ENCODE results near the gene EYS.
"Not testable (repeated sequence)": the region's sequence is repeated elsewhere in the genome, so short reads cannot be mapped to it uniquely, and the experiment has no call there.

Gene EYS

GRCh38 chr6:65449926-65450325, 257.1 kb downstream of the EYS start:
- no peak for DNase-seq

DNA sequence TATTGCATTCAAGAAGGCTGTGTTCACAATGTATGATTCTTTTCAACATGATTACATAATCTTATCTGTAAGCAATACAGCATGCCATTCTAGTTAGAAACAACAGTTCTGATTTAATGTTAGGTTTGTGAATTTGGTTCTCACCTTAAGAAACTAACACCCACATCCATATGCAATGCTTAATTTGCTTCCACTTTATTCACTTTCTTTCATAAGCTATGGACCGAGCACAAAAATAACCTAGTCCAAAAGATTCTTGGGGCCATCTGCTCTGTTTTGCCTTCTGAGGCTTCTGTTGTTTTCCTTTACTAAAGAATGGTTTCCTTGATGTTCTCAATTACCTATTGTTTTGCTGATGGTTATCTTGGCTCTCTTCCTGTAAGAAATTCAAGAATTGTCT, 258.2 kb downstream of the EYS start:
- DNase-seq, result no peak

DNA sequence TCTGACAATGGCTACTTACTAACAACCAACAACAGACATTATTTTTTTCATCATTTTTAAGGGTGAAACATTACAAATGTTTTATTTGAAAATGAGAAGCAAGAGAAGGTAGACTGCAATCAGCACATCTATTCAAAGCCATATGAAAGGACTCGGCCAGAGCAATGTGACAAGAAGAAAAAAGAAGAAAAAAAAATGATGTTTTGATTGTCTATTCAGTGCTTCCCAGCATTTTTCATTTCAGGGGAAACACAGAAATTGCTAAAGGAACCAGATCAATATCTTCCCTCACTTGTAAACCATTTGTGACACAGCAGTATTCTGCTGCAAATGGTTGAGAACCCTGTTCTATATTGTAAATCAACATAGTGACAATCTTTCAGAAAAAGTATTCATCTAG, 270.7 kb downstream of the EYS start:
- DNase-seq, result no peak

DNA sequence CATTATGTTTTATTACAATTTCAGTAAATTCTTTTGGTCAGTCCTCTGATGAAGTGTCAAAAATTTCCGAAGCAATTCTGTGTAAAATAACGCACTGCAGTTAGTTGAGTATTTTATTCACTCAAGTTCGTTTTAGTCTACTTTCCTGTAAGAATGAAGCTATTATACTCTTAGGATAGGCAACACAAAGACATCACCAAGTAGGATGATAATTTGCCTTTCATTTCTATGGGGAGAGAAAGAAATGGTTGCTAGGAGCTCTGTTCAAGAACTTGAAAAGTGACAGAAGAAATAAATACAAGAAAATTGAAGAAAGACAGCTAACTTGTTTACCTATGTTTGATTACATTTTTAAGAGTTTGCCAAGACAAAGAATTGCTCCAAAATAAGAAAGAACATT, 290.4 kb downstream of the EYS start:
- no peak for DNase-seq

- no peak for DNase-seq
These were observed 296.7 kb downstream of the EYS start for GRCh38 chr6:65410309-65410708.

GRCh38 chr6:65402564-65402963, 304.5 kb downstream of the EYS start:
- no peak for DNase-seq

GRCh38 chr6:65399355-65400084, 307.5 kb downstream of the EYS start:
- no peak for DNase-seq

- DNase-seq, result no peak
These were observed 308.2 kb downstream of the EYS start for GRCh38 chr6:65398851-65399250.

GRCh38 chr6:65350530-65350929, 356.5 kb downstream of the EYS start:
- no peak for DNase-seq

GRCh38 chr6:65302655-65303054, 404.4 kb downstream of the EYS start:
- DNase-seq, result not testable (repeated sequence)

GRCh38 chr6:65299236-65299635, 407.8 kb downstream of the EYS start:
- DNase-seq, result no peak

DNA sequence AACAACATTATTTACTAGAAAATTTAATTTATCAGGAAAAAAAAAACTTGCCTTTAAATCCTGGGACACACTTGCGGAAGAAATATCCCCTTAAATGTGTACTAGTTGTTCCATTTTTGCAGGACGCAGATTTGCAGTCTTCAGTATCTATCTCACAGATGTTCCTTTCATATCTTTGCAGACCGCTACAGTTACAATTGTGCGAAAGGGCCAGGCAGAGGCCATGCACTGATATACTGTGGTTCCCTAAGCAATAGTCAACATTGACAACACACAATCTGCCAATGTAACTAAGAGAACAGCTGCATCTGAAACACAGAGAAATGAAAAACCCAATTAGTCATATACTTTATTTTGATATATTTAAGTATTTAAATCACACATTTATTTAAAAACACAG, 411.2 kb downstream of the EYS start:
- no peak for DNase-seq

DNA sequence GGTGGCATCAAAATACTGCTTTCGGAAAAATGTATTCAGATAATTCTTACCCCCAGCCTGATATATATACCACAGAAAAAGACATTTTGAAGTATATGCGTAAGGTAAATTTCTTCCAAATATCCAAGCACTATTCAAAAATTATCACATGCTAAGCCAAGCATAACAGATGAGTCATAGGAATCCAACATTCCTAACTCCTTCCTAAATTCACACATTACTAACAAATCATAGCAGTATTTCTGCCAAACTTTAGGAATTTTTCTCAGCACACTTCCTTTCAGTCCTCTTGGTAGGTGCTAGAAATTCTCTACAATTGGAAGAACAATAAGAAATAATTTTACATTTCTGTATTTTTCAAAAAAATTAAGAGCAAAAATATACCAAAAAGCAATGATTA, 417.5 kb downstream of the EYS start:
- DNase-seq, result no peak

GRCh38 chr6:65285275-65285674, 421.8 kb downstream of the EYS start:
- DNase-seq, result no peak

DNA sequence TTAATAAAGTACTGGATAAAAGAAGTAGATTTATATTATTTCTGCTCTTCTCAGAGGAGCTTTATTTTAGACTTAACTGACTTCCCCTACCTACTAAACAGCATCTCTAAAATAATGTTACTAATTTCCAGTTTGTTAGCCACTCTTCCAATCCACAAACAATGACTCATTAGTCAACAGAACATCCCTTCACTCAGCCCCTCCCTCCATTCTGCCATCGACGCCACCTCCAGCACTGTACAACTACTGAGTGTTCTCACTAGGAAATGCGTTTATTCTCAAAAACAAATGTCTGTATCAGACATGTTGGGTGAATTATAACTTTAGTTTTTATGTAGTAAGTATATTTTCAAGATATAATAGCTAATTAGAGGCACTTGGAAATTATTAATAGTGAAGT, 427.0 kb downstream of the EYS start:
- DNase-seq, result no peak

DNA sequence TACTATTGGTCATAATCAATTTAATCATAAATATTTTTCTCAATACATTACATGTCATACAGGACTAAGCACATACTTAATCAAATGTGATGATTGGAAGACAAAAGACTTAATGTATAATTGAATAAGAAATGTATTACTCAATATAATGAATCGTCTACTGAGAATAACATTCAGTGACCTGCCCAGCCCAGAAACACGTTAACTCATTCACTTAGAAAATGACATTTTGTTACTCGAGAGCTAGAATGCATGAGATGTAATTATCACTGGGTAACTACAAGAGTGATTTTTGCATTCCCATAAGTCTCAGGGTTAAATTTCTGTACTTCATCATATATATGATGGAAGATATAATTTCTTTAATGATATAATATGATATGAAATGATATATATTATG, 444.8 kb downstream of the EYS start:
- no peak for DNase-seq

DNA sequence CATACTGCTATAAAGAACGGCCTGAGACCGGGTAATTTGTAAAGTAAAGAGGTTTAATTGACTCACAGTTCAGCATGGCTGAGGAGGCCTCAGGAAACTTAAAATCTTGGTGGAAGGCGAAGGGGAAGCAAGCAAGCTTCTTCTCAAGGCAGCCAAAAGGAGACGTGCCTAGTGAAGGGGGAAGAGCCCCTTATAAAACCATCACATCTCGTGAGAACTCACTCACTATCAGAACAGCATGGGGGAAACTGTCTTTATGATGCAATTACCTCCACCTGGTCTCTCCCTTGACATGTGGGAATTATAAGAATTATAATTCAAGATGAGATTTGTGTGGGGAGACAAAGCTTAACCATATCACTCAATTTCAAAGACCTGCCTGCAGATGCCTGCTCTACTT, 447.0 kb downstream of the EYS start:
- no peak for DNase-seq

DNA sequence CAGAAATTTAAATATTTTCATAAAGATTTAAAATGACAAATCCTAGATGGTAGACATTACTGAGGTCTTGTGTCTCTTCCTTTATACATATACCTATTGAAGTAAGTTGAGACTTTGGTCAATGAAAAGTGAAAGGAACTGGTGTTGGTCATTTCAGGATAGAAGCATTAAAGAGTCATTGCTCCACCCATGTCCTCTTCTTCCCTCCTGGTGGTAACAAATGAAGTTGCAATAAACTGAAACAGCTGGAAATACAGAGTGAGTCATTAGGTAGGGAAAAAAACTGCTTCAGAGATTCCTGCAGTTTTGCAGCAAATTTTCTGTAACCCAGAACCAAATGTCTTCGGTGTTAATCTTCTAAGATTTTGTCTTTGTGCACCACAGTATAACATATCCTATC, 448.0 kb downstream of the EYS start:
- no peak for DNase-seq

GRCh38 chr6:65253041-65253440, 454.0 kb downstream of the EYS start:
- no peak for DNase-seq

GRCh38 chr6:65248101-65248610, 458.9 kb downstream of the EYS start:
- no peak for DNase-seq

- DNase-seq, result no peak
These were observed 475.4 kb downstream of the EYS start for GRCh38 chr6:65231616-65232015.

DNA sequence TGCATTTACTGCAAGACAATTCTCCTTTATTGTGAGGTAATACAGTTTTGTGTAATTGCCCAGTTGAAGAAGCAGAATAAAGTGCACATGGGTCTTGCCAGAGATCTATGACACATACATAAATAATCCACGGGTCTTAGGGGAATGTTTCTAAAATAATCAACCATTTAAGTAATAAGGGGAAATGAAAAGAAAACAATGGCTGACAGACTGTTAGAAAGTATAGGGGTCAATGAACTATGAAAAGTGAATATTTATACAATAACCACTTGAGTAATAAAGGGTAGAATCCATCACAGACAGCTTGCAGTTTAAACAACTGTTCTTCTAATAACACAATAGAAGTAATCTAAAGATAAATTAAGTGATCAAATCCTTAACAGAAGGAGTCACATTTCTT, 477.2 kb downstream of the EYS start:
- no peak for DNase-seq

GRCh38 chr6:65221153-65221552, 485.9 kb downstream of the EYS start:
- DNase-seq, result no peak

GRCh38 chr6:65202738-65203137, 504.3 kb downstream of the EYS start:
- DNase-seq, result no peak

DNA sequence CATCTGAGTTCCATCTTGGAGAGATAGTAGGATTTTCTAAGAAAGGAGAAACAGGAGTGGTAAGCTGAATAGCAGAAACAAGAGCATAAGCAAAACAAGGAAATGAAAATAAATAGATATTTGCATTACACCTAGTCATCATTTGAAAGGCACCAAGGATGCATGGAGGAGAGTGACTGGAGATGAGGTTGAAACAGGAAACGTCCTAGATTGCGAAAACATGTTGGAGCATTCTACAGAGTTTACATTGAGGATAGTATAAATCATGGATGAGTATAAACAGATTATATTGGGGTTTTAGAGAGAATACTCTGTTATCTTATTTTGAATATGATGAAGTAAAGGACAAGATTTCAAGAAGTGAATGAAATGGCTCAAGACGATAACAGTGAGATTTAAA, 507.3 kb downstream of the EYS start:
- DNase-seq, result no peak

Measured in activated CD4-positive, alpha-beta T cell treated with anti-CD3 and anti-CD28 coated beads, Interleukin-10, Interleukin-2, amounts not matched to agents 100 ng/mL and 50 ng/mL, durations not matched to agents 16 hours and 8 hours (primary cell).